HG02943 (cell line): Measurements from ENCODE around the gene COL4A1.

Experiments
- ATAC-seq: cut with Tn5 transposase; IDR thresholded peaks from one replicate; pipeline ENCODE4 v1.9.1; 2021; ENCODE audit warnings: mild to moderate bottlenecking, low read depth, moderate library complexity; ENCODE audit not compliant: unreplicated experiment

COL4A1 gene

GRCh38 chr13:110228936-110229904 lies 77.7 kb downstream of the COL4A1 start:
- no peak for ATAC-seq

- no peak for ATAC-seq
Measured at GRCh38 chr13:110227864-110228643, 78.9 kb downstream of the COL4A1 start.

DNA sequence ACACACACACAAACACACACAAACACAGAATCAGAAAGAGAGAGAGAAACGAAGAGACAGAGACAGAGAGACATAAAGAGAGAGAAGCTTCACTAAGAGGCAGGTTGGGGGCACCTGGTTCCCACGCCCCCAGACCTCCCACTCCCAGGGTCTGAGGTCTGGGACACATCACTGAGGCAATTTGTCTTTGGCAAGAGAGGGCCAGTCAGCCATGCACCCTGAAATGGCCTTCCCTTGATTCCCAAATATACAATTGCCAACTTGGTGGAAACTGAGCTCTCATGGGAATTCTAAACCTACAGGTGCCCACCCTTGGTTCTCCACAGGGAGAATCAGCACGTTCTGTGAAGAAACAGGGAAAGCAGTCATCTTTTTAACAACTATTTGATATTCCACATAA lies 79.5 kb downstream of the COL4A1 start:
- ATAC-seq, result no peak

DNA sequence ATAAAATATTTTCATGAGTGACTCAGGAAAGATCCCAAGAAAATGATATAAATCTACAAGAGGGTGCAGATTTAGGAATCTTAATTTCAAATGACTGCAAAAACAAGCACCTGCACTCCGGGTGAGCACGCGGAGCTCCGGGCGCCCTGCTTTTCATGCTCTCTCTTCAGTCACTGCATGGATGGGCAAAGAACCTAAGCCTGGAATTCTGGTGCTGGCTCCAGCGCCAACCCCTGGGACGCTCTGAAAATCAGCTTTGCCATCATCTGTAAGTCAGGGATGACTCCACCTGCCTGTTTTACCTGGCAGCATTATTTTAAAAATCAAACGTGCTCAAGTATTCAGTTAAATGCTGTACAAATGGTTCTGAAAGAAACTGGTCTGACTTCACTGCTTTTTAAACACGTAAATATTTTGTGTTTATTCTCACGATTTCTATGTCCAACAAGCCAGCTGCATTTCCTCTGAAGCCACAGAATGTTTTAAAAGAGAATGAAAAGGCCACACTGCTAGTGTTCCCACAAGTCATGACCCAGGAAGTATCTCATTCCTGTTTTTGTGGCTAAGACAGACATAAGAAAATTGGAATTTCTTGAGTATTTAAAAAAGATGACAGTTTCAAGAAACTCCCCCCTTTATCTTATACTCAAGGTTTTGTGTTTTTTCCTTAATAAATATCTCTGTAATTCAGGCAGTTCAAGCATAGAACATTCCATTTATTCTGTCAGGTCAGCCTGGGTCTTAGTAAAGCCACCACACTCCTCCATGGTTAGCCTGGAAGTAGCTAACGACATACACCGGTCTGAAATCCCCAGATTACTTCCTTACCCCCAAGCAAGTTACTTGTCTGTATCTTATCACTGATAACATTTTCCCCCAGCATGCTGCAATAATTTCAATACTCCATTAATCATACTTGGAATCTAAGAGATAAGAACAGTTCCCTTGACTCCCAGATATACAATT lies 81.1 kb downstream of the COL4A1 start:
- no peak for ATAC-seq

GRCh38 chr13:110225003-110225402 lies 82.0 kb downstream of the COL4A1 start:
- ATAC-seq, result no peak

DNA sequence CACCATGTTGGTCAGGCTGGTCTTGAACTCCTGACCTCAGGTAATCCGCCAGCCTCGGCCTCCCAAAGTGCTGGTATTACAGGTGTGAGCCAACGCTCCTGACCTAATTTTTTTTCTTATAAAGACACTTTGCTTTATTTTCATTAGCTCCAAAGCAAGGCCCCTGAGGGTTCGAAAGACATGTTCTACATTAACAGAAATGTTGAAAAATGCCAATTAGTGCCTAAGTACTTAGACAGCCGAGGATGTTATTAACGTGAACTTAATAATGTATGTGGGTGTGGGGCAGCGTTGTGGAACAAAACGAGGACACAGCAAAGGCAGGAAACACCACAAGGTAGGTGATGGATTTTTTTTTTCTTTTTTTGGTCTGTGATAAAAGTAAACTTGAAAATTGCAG lies 82.4 kb downstream of the COL4A1 start:
- ATAC-seq, result no peak

DNA sequence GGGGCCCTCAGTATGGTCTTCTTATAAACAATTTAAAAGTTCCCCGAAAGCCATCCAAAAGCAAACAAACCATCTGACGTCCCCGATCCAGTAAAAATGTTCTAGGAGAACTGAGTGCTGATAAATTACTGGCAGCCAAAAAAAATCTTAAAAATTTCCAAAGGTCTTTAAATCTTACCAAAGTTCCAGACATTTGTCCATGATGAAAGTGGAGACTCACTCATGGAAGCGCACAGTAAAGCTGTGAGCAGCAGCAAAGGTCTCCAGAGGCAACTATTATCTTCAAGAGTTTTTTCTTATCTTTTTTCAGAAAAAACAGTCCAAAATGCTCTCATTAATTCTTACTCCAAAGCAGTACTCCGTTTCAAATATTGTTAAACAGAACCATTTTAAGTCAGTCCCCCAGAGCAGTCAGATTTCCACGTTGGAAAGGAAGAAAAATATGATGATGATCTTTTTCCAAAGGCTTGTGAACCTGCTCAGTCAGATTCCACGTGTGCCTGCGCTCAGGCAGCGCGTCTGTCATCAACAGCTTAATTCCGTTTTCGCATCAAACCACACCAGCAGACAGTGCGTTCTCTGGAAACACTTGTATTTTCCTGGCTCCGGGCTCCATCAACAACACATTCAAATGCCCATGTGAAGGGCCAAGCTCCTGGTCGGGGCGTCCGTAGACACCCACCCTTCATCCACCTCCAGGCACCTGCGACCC lies 85.4 kb downstream of the COL4A1 start:
- ATAC-seq, result no peak

GRCh38 chr13:110220471-110220870 lies 86.5 kb downstream of the COL4A1 start:
- ATAC-seq, result no peak

DNA sequence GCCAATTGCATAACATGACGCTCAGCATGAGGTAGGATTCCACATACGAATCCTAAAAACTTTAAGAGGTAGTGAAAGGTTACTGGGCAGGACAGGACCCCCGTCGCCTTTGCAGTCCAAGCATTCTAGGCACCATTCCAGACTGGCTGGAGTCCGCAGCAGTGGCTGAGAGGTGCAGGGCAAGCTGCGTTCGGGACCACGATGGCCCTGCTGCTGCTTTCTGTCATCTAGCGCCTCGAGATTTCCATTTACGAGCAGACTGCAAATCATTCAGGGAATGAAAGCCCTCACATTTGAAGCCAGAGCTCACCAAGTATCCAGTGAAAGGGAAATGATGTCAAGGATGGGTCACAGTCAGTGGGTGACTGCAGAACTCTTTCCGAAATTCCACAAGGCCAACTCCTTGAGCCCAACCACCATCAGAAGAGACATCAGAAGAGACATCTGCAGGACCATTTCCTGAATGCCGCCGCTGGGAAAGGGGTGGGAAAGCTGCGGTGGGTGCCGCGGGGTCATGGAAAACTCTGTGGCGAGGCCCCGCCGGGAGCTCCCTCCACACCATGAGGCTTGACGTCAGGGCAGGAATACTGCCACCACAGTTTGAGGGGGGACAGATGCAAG lies 88.3 kb downstream of the COL4A1 start:
- ATAC-seq, result no peak

GRCh38 chr13:110217811-110218210 lies 89.1 kb downstream of the COL4A1 start:
- no peak for ATAC-seq

- no peak for ATAC-seq
Measured at GRCh38 chr13:110217085-110217484, 89.9 kb downstream of the COL4A1 start.

DNA sequence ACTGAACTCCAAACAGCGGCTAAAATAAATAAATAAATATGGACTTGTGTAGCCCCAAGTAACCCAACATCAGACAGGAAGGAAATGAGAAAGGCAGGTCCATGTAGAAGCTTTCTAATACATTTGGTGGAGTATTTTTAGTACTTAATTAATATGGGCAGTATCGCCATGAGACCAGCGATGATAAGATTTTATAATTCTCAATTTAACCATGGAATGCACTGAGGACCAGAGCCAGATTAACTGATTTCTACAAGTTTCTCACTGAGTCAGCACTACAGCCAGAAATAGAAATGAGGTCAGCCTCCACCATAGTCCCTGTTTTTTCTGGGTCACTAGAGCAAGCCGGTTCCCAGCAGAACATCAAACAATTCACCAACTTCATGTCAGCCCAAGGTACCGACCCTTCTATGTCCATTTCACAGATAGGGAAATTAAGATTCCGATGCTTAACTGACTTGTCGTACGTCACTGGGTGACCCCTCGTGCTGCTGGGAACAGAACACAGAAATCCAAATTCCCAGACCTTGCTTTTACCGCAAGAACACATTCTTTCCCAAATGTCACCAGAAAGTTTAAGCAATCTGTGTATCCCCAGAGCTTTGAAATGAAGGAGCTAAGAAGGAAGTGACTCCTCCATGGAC lies 90.4 kb downstream of the COL4A1 start:
- ATAC-seq, result no peak

- ATAC-seq, result no peak
Measured at GRCh38 chr13:110216006-110216397, 91.0 kb downstream of the COL4A1 start.

DNA sequence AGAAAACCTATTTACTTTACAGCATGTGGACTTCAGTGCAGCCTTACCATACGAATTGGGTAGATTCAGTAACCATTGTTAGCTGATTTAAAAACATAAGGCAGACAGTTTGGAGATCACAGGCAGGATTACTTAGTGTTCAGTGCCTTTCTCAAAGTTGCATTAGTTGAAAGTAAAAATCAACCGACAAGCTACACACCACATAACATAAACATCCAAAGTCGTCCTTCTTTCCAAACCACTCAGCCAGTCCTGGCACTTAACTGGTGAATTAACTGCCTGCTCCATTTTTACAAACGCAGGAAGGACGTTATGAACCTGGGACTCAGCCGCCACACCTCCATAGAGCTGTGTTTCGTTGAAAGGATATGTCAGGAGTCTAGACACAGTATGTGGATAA lies 91.4 kb downstream of the COL4A1 start:
- no peak for ATAC-seq

DNA sequence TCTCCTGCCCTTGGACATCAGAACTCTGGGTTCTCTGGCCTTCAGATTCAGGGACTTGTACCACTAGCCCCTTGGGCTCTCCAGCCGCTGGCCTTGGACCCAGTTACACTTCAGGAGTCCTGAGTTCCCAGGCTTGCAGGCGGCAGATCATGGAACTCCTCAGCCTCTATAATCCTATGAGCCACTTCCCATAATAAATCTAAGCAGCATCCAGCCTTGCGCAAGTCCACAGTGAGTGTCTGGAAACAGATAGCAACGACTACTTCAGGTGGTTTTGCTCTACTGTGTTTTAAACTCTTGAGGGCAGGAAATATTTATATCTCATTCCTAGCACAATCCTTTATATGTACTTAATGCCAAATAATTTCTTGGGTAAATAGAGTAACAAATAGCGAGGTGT lies 92.3 kb downstream of the COL4A1 start:
- no peak for ATAC-seq

DNA sequence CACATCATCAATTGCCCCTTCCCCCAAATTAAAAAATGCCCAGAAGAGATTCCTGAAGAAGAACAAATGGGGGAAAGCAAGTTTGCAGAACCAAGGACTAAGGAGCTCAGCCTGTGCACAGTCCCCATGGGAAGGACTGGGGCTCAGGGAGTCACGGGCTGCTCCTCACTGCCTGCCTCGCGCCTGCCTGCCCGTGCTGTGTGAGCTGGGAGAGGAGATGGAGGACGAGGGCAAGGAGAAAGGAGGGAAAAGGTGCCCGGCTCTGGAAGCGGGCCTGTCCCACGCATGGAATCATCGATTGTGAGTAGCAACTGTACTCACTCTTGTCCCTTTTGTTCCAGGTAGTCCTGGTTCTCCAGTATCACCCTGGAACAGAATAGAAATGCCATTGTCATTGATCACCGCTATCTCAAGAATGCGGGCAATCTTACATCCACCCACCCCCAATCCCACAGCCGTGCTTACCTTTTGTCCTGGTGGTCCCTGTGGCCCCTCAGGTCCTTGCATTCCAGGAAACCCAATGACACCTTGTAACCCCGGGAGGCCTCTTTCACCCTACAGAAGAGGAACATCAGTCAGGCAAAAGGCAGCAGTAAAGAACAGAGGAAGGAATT lies 93.4 kb downstream of the COL4A1 start:
- no peak for ATAC-seq

DNA sequence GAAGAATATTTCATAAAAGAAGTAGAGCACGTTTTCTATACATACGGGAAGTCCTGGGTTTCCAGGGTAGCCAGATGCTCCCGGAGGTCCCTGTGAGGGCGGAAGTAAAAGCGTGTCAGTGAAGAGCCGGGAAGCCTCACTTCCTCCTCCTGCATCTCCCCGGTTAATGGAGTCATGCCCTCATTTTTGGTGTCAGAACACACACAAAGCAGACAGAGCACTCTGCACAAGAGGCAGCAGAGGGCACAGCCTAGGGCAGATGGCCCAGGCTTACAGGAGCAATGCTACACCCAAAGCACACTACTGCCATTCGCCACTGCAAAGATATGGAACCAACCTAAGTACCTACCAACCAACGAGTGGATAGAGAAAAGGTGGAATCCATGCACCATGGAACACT lies 94.4 kb downstream of the COL4A1 start:
- no peak for ATAC-seq

GRCh38 chr13:110211735-110212134 lies 95.2 kb downstream of the COL4A1 start:
- no peak for ATAC-seq
